Uterus (tissue), 2 donors: ENCODE results near the gene TTC39B.

ENCODE experiments used
- POLR2A ChIP-seq, 2 donors: fragments of 450-650 bp; IDR thresholded peaks; one replicate each; pipeline ENCODE4 v1.6.1; 2016; ENCODE audit warnings: antibody characterized with exemption in 2 of 2, mild to moderate bottlenecking in 1 of 2, moderate library complexity in 1 of 2
- TF ChIP-seq, protein P1 (sequence below), 4 experiments: fragments of 200-600 bp in 2 of 4; fragments of 450-650 bp in 2 of 4; sonication (generic) in 2 of 4; IDR thresholded peaks; one replicate each; pipeline ENCODE4 v1.5.1; 2016 to 2019; ENCODE audit warnings: antibody characterized with exemption in 4 of 4, mild to moderate bottlenecking in 2 of 4, moderate library complexity in 1 of 4

DNA sequence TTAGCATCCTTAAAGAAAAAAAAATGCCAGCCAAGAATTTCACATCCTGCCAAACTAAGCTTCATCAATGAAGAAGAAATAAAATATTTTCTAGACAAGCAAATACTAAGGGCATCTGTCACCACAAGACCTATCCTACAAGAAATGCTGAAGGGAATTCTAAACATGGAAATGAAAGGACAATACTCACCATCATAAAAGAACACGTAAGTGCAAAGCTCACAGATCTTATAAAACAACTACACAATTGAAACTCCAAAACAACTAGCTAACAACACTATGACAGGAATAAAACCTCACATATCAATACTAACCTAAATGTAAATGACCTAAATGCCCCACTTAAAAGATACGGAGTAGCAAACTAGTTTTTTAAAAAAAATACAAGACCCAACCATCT lies 71.4 kb downstream of the TTC39B start:
- no peak for TF ChIP-seq POLR2A (IDR thresholded peaks at IDR 0.05)
- TF ChIP-seq, protein P1, sequence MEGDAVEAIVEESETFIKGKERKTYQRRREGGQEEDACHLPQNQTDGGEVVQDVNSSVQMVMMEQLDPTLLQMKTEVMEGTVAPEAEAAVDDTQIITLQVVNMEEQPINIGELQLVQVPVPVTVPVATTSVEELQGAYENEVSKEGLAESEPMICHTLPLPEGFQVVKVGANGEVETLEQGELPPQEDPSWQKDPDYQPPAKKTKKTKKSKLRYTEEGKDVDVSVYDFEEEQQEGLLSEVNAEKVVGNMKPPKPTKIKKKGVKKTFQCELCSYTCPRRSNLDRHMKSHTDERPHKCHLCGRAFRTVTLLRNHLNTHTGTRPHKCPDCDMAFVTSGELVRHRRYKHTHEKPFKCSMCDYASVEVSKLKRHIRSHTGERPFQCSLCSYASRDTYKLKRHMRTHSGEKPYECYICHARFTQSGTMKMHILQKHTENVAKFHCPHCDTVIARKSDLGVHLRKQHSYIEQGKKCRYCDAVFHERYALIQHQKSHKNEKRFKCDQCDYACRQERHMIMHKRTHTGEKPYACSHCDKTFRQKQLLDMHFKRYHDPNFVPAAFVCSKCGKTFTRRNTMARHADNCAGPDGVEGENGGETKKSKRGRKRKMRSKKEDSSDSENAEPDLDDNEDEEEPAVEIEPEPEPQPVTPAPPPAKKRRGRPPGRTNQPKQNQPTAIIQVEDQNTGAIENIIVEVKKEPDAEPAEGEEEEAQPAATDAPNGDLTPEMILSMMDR (IDR thresholded peaks at IDR 0.05), result no peak
